ENCODE results near the gene CCDC117. TPM values are rescaled to one million over a fixed set of nuclear protein-coding genes. Genes with fewer than 3 reads are reported as not detected.
"Not testable (repeated sequence)": the region's sequence is repeated elsewhere in the genome, so short reads cannot be mapped to it uniquely, and the experiment has no call there.

CCDC117 gene
- polyA plus RNA-seq, 2 donors, result 4.8 to 7.5 TPM

- Histone ChIP-seq H3K9me3 (ENCODE audit: control insufficient read depth in 2 of 2, insufficient read depth in 1 of 2, low read depth in 1 of 2, low read length in 1 of 2) (no peaks in the 10 kb centered on the region), H3K4me3 (ENCODE audit: low read depth in 1 of 2, low read length in 2 of 2) (peak within 1 kb of the TSS; percentile 65 to 95), H3K27ac (ENCODE audit: low read depth in 2 of 2, low read length in 1 of 2) (peak within 1 kb of the TSS; percentile 95 to 99), H3K36me3 (ENCODE audit: control insufficient read depth in 2 of 2, insufficient read depth in 2 of 2, low read length in 1 of 2) (peaks cover 7 to 12% of the 10 kb centered on the region in 2 donors), H3K27me3 (ENCODE audit: control insufficient read depth in 1 of 2, insufficient read depth in 2 of 2, low read length in 2 of 2) (no peaks in the 10 kb centered on the region), H3K4me1 (ENCODE audit: control insufficient read depth in 2 of 2, insufficient read depth in 2 of 2, low read length in 1 of 2) (peaks cover 0 to 3% of the 10 kb centered on the region in 2 donors)
- WGBS, 2 donors, result 0% methylated on average over 77 to 78 of the region's 78 CpGs
Measured at GRCh38 chr22:28800308-28801041, 28.0 kb downstream of the CCDC117 start, which contains the start of gene XBP1. TSS of gene XBP1 (minus strand) at chr22:28800569.

GRCh38 chr22:28801845-28802594 lies 29.5 kb downstream of the CCDC117 start:
- Histone ChIP-seq H3K4me3 (ENCODE audit: low read depth in 1 of 2, low read length in 2 of 2) (no peak overlapping the region), H3K27ac (ENCODE audit: low read depth in 2 of 2, low read length in 1 of 2) (peak overlapping the region; percentile 13 to 63), H3K9me3 (ENCODE audit: control insufficient read depth in 2 of 2, insufficient read depth in 1 of 2, low read depth in 1 of 2, low read length in 1 of 2) (no peaks in the 10 kb centered on the region), H3K27me3 (ENCODE audit: control insufficient read depth in 1 of 2, insufficient read depth in 2 of 2, low read length in 2 of 2) (no peaks in the 10 kb centered on the region), H3K36me3 (ENCODE audit: control insufficient read depth in 2 of 2, insufficient read depth in 2 of 2, low read length in 1 of 2) (peaks cover 0 to 6% of the 10 kb centered on the region in 2 donors), H3K4me1 (ENCODE audit: control insufficient read depth in 2 of 2, insufficient read depth in 2 of 2, low read length in 1 of 2) (peaks cover 0 to 3% of the 10 kb centered on the region in 2 donors)
- WGBS, 2 donors, result 42 to 56% methylated on average over 14 of the region's 14 CpGs

GRCh38 chr22:28802595-28803123 lies 30.2 kb downstream of the CCDC117 start:
- H3K27ac ChIP-seq (ENCODE audit: low read depth in 2 of 2, low read length in 1 of 2), result no peak overlapping the region
- H3K27me3 ChIP-seq (ENCODE audit: control insufficient read depth in 1 of 2, insufficient read depth in 2 of 2, low read length in 2 of 2), result no peaks in the 10 kb centered on the region
- peaks cover 0 to 3% of the 10 kb centered on the region in 2 donors for H3K36me3 ChIP-seq (ENCODE audit: control insufficient read depth in 2 of 2, insufficient read depth in 2 of 2, low read length in 1 of 2)
- H3K4me3 ChIP-seq (ENCODE audit: low read depth in 1 of 2, low read length in 2 of 2), result no peak overlapping the region
- H3K4me1 ChIP-seq (ENCODE audit: control insufficient read depth in 2 of 2, insufficient read depth in 2 of 2, low read length in 1 of 2), result peaks cover 0 to 3% of the 10 kb centered on the region in 2 donors
- no peaks in the 10 kb centered on the region for H3K9me3 ChIP-seq (ENCODE audit: control insufficient read depth in 2 of 2, insufficient read depth in 1 of 2, low read depth in 1 of 2, low read length in 1 of 2)
- WGBS, 2 donors, result 62 to 72% methylated on average over 7 of the region's 7 CpGs

- not testable (repeated sequence) for H3K4me3 ChIP-seq (ENCODE audit: low read depth in 1 of 2, low read length in 2 of 2); H3K4me1 ChIP-seq (ENCODE audit: control insufficient read depth in 2 of 2, insufficient read depth in 2 of 2, low read length in 1 of 2); H3K27me3 ChIP-seq (ENCODE audit: control insufficient read depth in 1 of 2, insufficient read depth in 2 of 2, low read length in 2 of 2); H3K9me3 ChIP-seq (ENCODE audit: control insufficient read depth in 2 of 2, insufficient read depth in 1 of 2, low read depth in 1 of 2, low read length in 1 of 2); H3K27ac ChIP-seq (ENCODE audit: low read depth in 2 of 2, low read length in 1 of 2); H3K36me3 ChIP-seq (ENCODE audit: control insufficient read depth in 2 of 2, insufficient read depth in 2 of 2, low read length in 1 of 2)
- WGBS, 2 donors, result 70 to 82% methylated on average over 5 of the region's 5 CpGs
Measured at GRCh38 chr22:28805426-28805825, 32.9 kb downstream of the CCDC117 start.

GRCh38 chr22:28808716-28809355 lies 36.3 kb downstream of the CCDC117 start:
- Histone ChIP-seq H3K27me3 (ENCODE audit: control insufficient read depth in 1 of 2, insufficient read depth in 2 of 2, low read length in 2 of 2) (no peaks in the 10 kb centered on the region), H3K27ac (ENCODE audit: low read depth in 2 of 2, low read length in 1 of 2) (no peak overlapping the region), H3K9me3 (ENCODE audit: control insufficient read depth in 2 of 2, insufficient read depth in 1 of 2, low read depth in 1 of 2, low read length in 1 of 2) (no peaks in the 10 kb centered on the region), H3K4me1 (ENCODE audit: control insufficient read depth in 2 of 2, insufficient read depth in 2 of 2, low read length in 1 of 2) (peaks cover 0 to 9% of the 10 kb centered on the region in 2 donors), H3K4me3 (ENCODE audit: low read depth in 1 of 2, low read length in 2 of 2) (no peak overlapping the region), H3K36me3 (ENCODE audit: control insufficient read depth in 2 of 2, insufficient read depth in 2 of 2, low read length in 1 of 2) (no peaks in the 10 kb centered on the region)

- Histone ChIP-seq H3K36me3 (ENCODE audit: control insufficient read depth in 2 of 2, insufficient read depth in 2 of 2, low read length in 1 of 2) (no peaks in the 10 kb centered on the region), H3K27me3 (ENCODE audit: control insufficient read depth in 1 of 2, insufficient read depth in 2 of 2, low read length in 2 of 2) (no peaks in the 10 kb centered on the region), H3K4me3 (ENCODE audit: low read depth in 1 of 2, low read length in 2 of 2) (no peak overlapping the region), H3K27ac (ENCODE audit: low read depth in 2 of 2, low read length in 1 of 2) (peak overlapping the region; percentile 50 to 61), H3K4me1 (ENCODE audit: control insufficient read depth in 2 of 2, insufficient read depth in 2 of 2, low read length in 1 of 2) (peaks cover 0 to 9% of the 10 kb centered on the region in 2 donors), H3K9me3 (ENCODE audit: control insufficient read depth in 2 of 2, insufficient read depth in 1 of 2, low read depth in 1 of 2, low read length in 1 of 2) (no peaks in the 10 kb centered on the region)
- 56 to 66% methylated on average over 13 of the region's 13 CpGs for WGBS, 2 donors
Measured at GRCh38 chr22:28810821-28811491, 38.5 kb downstream of the CCDC117 start.

GRCh38 chr22:28812516-28812915 lies 40.0 kb downstream of the CCDC117 start:
- no peaks in the 10 kb centered on the region for H3K9me3 ChIP-seq (ENCODE audit: control insufficient read depth in 2 of 2, insufficient read depth in 1 of 2, low read depth in 1 of 2, low read length in 1 of 2)
- no peaks in the 10 kb centered on the region for H3K36me3 ChIP-seq (ENCODE audit: control insufficient read depth in 2 of 2, insufficient read depth in 2 of 2, low read length in 1 of 2)
- H3K27me3 ChIP-seq (ENCODE audit: control insufficient read depth in 1 of 2, insufficient read depth in 2 of 2, low read length in 2 of 2), result no peaks in the 10 kb centered on the region
- H3K4me1 ChIP-seq (ENCODE audit: control insufficient read depth in 2 of 2, insufficient read depth in 2 of 2, low read length in 1 of 2), result peaks cover 0 to 9% of the 10 kb centered on the region in 2 donors
- 44 to 50% methylated on average over 5 of the region's 5 CpGs for whole genome bisulfite sequencing, 2 donors
- H3K4me3 ChIP-seq (ENCODE audit: low read depth in 1 of 2, low read length in 2 of 2), result no peak overlapping the region
- H3K27ac ChIP-seq (ENCODE audit: low read depth in 2 of 2, low read length in 1 of 2), result peak overlapping the region; percentile 50 to 60

GRCh38 chr22:28813772-28814518 lies 41.5 kb downstream of the CCDC117 start:
- 61 to 82% methylated on average over 2 of the region's 2 CpGs for WGBS, 2 donors
- Histone ChIP-seq H3K36me3 (ENCODE audit: control insufficient read depth in 2 of 2, insufficient read depth in 2 of 2, low read length in 1 of 2) (no peaks in the 10 kb centered on the region), H3K4me3 (ENCODE audit: low read depth in 1 of 2, low read length in 2 of 2) (no peak overlapping the region), H3K27me3 (ENCODE audit: control insufficient read depth in 1 of 2, insufficient read depth in 2 of 2, low read length in 2 of 2) (no peaks in the 10 kb centered on the region), H3K9me3 (ENCODE audit: control insufficient read depth in 2 of 2, insufficient read depth in 1 of 2, low read depth in 1 of 2, low read length in 1 of 2) (no peaks in the 10 kb centered on the region), H3K27ac (ENCODE audit: low read depth in 2 of 2, low read length in 1 of 2) (peak overlapping the region in 1 of 2 donors; percentile 58), H3K4me1 (ENCODE audit: control insufficient read depth in 2 of 2, insufficient read depth in 2 of 2, low read length in 1 of 2) (peaks cover 0 to 11% of the 10 kb centered on the region in 2 donors)

All from esophagus (tissue), 2 donors.